DND-41 (cell line): Measurements from ENCODE around the gene MYLK2.

Experiments
- ATAC-seq: fragments of 200-7000 bp; cut with Tn5 transposase; 3 replicates; pipeline ENCODE4 v1.9.1; 2021; ENCODE audit warnings: low read depth; ENCODE audit not compliant: insufficient read depth
- DNase-seq: peaks from one replicate; pipeline ENCODE4 v3.0.0-alpha.2; 2020
- H2AFZ ChIP-seq: 2 replicates; pipeline ENCODE4 v1.6.0; 2012; ENCODE audit warnings: low read depth, low read length
- H3K27ac ChIP-seq: 2 replicates; pipeline ENCODE4 v1.5.1; 2012; ENCODE audit warnings: low read length, inconsistent platforms
- H3K27me3 ChIP-seq: fragments of 200-600 bp; sonication (generic); 2 replicates; pipeline ENCODE4 v1.6.0; 2012; ENCODE audit warnings: low read length, mild to moderate bottlenecking, inconsistent platforms; ENCODE audit not compliant: insufficient read depth, poor library complexity
- H3K36me3 ChIP-seq: 2 replicates; pipeline ENCODE4 v1.5.1; 2012; ENCODE audit warnings: low read length, inconsistent platforms; ENCODE audit not compliant: insufficient read depth
- H3K4me1 ChIP-seq: 2 replicates; pipeline ENCODE4 v1.5.1; 2012; ENCODE audit warnings: mild to moderate bottlenecking, low read length; ENCODE audit not compliant: insufficient read depth
- H3K4me2 ChIP-seq: 2 replicates; pipeline ENCODE4 v1.6.0; 2012; ENCODE audit warnings: mild to moderate bottlenecking, moderate library complexity, low read length, inconsistent platforms; ENCODE audit not compliant: insufficient read depth
- H3K4me3 ChIP-seq, 2 experiments: fragments of 200-600 bp in 1 of 2; shearing (Covaris generic) in 1 of 2; 2 replicates each; pipeline ENCODE4 v1.5.1; 2012 to 2016; ENCODE audit warnings: inconsistent platforms in 2 of 2, low read length in 2 of 2, mild to moderate bottlenecking in 2 of 2, low read depth in 1 of 2, moderate library complexity in 1 of 2
- H3K79me2 ChIP-seq: 2 replicates; pipeline ENCODE4 v1.6.0; 2012; ENCODE audit warnings: low read length, inconsistent platforms; ENCODE audit not compliant: insufficient read depth
- H3K9ac ChIP-seq: 2 replicates; pipeline ENCODE4 v1.6.0; 2012; ENCODE audit warnings: low read depth, mild to moderate bottlenecking, inconsistent platforms, low read length, moderate library complexity
- H3K9me3 ChIP-seq: 2 replicates; pipeline ENCODE4 v1.5.1; 2012; ENCODE audit warnings: low read length, moderate library complexity, mild to moderate bottlenecking, inconsistent platforms; ENCODE audit not compliant: insufficient read depth, severe bottlenecking
- H4K20me1 ChIP-seq: 2 replicates; pipeline ENCODE4 v1.6.0; 2012; ENCODE audit warnings: low read length; ENCODE audit not compliant: insufficient read depth
- EZH2 ChIP-seq: IDR thresholded peaks from 3 replicates; pipeline ENCODE4 v1.6.1; 2012; ENCODE audit warnings: borderline replicate concordance, low read depth, mild to moderate bottlenecking, moderate library complexity, low read length, inconsistent platforms; ENCODE audit not compliant: severe bottlenecking
- TF ChIP-seq, protein P1 (sequence below): IDR thresholded peaks from 2 replicates; pipeline ENCODE4 v1.5.1; 2012; ENCODE audit warnings: borderline replicate concordance, low read length, moderate library complexity, mild to moderate bottlenecking; ENCODE audit not compliant: poor library complexity, severe bottlenecking; ENCODE audit errors: extremely low read depth

MYLK2 gene

DNA sequence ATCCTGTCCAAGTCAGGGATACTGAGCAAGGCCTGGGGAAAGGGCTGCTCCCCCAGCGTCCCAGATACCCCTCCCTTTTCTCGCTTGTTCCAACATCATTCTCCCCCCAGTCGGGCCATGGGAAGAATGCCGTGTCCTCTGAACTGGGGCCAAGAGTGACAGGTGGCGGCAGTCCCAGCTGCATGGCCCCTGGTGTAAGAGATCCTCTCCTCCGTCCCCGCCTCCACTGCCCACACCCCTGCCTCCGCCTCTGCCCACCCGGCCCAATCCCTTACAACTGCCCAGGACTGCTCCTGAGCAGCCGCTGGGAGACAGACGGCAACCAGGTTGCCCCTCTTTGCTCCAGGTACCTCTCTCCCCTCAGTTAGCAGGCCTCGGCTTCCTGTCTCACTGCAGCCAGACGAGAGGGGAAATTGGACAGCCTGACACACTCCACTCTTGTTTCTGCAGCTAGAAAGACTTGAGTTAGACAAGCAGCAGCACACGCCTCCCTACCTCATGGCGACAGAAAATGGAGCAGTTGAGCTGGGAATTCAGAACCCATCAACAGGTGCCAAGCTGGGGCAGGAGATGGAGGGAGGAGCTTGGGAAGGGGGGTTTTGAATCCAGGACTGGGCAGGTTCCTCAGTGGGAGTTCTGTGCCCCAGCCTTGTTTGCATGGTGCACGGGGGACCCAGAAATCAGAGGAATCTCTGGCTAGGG is at the start of gene MYLK2:
Gene MYLK2 (plus strand): TSS at position 274 of the 702 bp plus-strand sequence. CDS start 225 bp downstream, at position 499.
- H3K4me3 ChIP-seq: no peak within 1 kb of the TSS
- no peak within 1 kb of the TSS for H3K4me2 ChIP-seq
- no peak within 1 kb of the TSS for H3K27ac ChIP-seq
- H2AFZ ChIP-seq: no peak within 1 kb of the TSS
- ATAC-seq (no peak), DNase-seq (no peak)
- H3K4me1 ChIP-seq: peaks cover 9% of the 10 kb centered on the region
- H3K36me3 ChIP-seq: no peaks in the 10 kb centered on the region
- H3K9me3 ChIP-seq: no peaks in the 10 kb centered on the region
- no peak within 1 kb of the TSS for H3K9ac ChIP-seq
- TF ChIP-seq, protein P1, sequence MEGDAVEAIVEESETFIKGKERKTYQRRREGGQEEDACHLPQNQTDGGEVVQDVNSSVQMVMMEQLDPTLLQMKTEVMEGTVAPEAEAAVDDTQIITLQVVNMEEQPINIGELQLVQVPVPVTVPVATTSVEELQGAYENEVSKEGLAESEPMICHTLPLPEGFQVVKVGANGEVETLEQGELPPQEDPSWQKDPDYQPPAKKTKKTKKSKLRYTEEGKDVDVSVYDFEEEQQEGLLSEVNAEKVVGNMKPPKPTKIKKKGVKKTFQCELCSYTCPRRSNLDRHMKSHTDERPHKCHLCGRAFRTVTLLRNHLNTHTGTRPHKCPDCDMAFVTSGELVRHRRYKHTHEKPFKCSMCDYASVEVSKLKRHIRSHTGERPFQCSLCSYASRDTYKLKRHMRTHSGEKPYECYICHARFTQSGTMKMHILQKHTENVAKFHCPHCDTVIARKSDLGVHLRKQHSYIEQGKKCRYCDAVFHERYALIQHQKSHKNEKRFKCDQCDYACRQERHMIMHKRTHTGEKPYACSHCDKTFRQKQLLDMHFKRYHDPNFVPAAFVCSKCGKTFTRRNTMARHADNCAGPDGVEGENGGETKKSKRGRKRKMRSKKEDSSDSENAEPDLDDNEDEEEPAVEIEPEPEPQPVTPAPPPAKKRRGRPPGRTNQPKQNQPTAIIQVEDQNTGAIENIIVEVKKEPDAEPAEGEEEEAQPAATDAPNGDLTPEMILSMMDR: no peak
- no peak for TF ChIP-seq EZH2
- no peaks in the 10 kb centered on the region for H4K20me1 ChIP-seq
- H3K27me3 ChIP-seq: no peaks in the 10 kb centered on the region
- no peaks in the 10 kb centered on the region for H3K79me2 ChIP-seq

DNA sequence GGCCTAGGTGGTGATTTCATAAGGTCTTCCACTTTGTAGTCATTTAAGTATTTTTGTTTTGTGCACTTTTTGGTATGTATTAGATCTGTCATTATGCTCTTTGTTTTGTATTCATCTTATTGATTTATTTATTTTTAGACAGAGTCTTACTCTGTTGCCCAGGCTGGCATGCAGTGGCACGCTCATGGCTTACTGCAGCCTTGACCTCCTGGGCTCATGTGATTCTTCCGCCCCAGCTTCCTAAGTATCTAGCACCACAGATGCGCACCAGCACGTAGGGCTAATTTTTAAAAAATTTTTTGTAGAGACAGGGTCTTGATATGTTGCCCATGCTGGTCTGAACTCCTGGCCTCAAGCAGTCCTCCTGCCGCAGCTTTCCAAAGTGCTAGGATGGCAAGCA is 49.5 kb upstream of the MYLK2 start:
- Histone ChIP-seq H3K4me3 (no peak overlapping the region), H3K27me3 (no peaks in the 10 kb centered on the region), H2AFZ (no peak overlapping the region), H3K4me1 (no peaks in the 10 kb centered on the region), H3K27ac (no peak overlapping the region), H3K4me2 (no peak overlapping the region), H3K9me3 (no peaks in the 10 kb centered on the region), H4K20me1 (peaks cover 24% of the 10 kb centered on the region; the same call in 1 of the 2 replicates), H3K79me2 (peaks cover 82% of the 10 kb centered on the region), H3K9ac (no peak overlapping the region), H3K36me3 (peaks cover 96% of the 10 kb centered on the region)
- ATAC-seq (no peak), DNase-seq (no peak)
- no peak for TF ChIP-seq EZH2

DNA sequence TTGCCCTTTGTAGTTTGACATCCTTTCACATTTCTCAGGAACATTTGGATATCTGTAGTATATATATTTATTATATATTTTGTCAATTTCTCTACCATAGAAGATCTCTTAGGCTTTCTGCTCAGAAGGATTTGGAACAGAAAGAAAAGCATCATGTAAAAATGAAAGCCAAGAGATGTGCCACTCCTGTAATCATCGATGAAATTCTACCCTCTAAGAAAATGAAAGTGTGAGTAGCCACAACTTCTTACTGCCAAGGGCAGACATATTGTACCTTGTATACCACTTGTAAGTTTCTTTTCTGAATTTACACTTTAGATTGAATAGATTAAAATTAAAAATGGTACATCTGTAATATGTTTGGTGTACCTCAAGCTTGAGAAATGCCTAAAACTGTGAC is 48.9 kb upstream of the MYLK2 start:
- no peak overlapping the region for H3K4me3 ChIP-seq
- no peak overlapping the region for H3K27ac ChIP-seq
- no peak for ATAC-seq
- H4K20me1 ChIP-seq: peaks cover 21% of the 10 kb centered on the region; the same call in 1 of the 2 replicates
- H3K79me2 ChIP-seq: peaks cover 78% of the 10 kb centered on the region
- no peaks in the 10 kb centered on the region for H3K4me1 ChIP-seq
- H3K9ac ChIP-seq: no peak overlapping the region
- no peaks in the 10 kb centered on the region for H3K27me3 ChIP-seq
- TF ChIP-seq, protein P1: no peak
- TF ChIP-seq EZH2: no peak
- H3K9me3 ChIP-seq: no peaks in the 10 kb centered on the region
- peaks cover 95% of the 10 kb centered on the region for H3K36me3 ChIP-seq
- no peak overlapping the region for H2AFZ ChIP-seq
- no peak overlapping the region for H3K4me2 ChIP-seq
- DNase-seq: no peak

DNA sequence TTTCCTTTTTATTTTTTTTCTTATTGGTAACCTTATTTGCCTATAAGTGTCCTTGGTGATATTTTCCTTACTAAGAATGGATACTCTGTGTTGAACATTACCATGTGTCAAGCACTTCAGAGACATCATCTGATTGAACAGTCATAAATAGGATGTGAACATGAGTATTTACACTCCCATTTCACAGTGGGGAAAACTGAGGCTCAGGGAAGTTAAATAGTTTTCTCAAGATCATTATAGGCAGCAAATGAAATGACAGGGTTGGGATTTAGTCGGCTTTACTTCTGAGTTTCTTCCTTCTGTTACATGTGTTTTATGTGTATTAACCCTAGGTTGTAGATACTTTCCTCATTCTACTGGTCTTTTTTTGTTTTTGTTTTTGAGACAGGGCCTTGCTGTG is 44.7 kb upstream of the MYLK2 start:
- H3K9ac ChIP-seq: no peak overlapping the region
- peaks cover 98% of the 10 kb centered on the region for H3K36me3 ChIP-seq
- H3K9me3 ChIP-seq: no peaks in the 10 kb centered on the region
- no peaks in the 10 kb centered on the region for H3K4me1 ChIP-seq
- no peak overlapping the region for H3K27ac ChIP-seq
- no peak overlapping the region for H3K4me2 ChIP-seq
- DNase-seq: no peak
- H3K4me3 ChIP-seq: no peak overlapping the region
- peaks cover 21% of the 10 kb centered on the region for H4K20me1 ChIP-seq
- H3K27me3 ChIP-seq: no peaks in the 10 kb centered on the region
- no peak overlapping the region for H2AFZ ChIP-seq
- H3K79me2 ChIP-seq: peaks cover 61% of the 10 kb centered on the region
- ATAC-seq: no peak
- TF ChIP-seq, protein P1: no peak
- TF ChIP-seq EZH2: no peak
